SK-N-SH (cell line): ENCODE results near the gene NDUFAF8. TPM values are rescaled to one million over a fixed set of nuclear protein-coding genes. Genes with fewer than 3 reads are reported as not detected.
A peak's percentile ranks its signal among the peaks of the same experiment; 100 is the strongest.

Experiments used
- CTCF ChIA-PET: fragments of 300-600, 350-600 bp; formaldehyde crosslinking; extraction: SDS; loops from one replicate; lab custom pipeline; 2021; lab: Yijun Ruan, JAX
- POLR2A ChIA-PET: fragments of 350-600 bp; sonication (Branson Sonifier 250); formaldehyde crosslinking; extraction: SDS; loops from one replicate; lab custom pipeline; 2020; ENCODE audit warnings: antibody characterized with exemption, inconsistent platforms; lab: Yijun Ruan, JAX
- DNase-seq: peaks from one replicate; pipeline ENCODE4 v3.0.0; 2012
- H2AFZ ChIP-seq: fragments of 200-600 bp; sonication (generic); 2 replicates; pipeline ENCODE4 v1.8.1; 2016; ENCODE audit warnings: antibody characterized with exemption, mild to moderate bottlenecking, low read depth
- H3F3A ChIP-seq: fragments of 200-600 bp; sonication (generic); replicated peaks from 2 replicates; pipeline ENCODE3; 2016; ENCODE audit warnings: antibody characterized with exemption, mild to moderate bottlenecking; ENCODE audit not compliant: insufficient read depth
- H3K27ac ChIP-seq, 2 experiments: fragments of 200-500 bp in 1 of 2; fragments of 200-600 bp in 1 of 2; sonication (Bioruptor generic) in 1 of 2; sonication (generic), shearing (Covaris generic) in 1 of 2; 2 replicates each; pipeline versions ENCODE4 v1.5.1 to v1.6.1; 2014 to 2016; ENCODE audit warnings: low read depth in 2 of 2, inconsistent platforms in 1 of 2, low read length in 1 of 2, mild to moderate bottlenecking in 1 of 2, mixed read lengths in 1 of 2
- H3K27me3 ChIP-seq: fragments of 200-600 bp; sonication (generic), shearing (Covaris generic); 2 replicates; pipeline ENCODE4 v1.6.1; 2016; ENCODE audit warnings: mixed run types; ENCODE audit not compliant: insufficient read depth
- H3K36me3 ChIP-seq, 2 experiments: fragments of 200-500 bp in 1 of 2; fragments of 200-600 bp in 1 of 2; sonication (Bioruptor generic) in 1 of 2; sonication (generic) in 1 of 2; replicated peaks in 1 of 2; 2 replicates each; pipeline versions ENCODE3 to v1.5.1; 2014 to 2016; ENCODE audit warnings: low read length in 1 of 2, mild to moderate bottlenecking in 1 of 2; ENCODE audit not compliant: insufficient read depth in 2 of 2, control insufficient read depth in 1 of 2
- H3K4me1 ChIP-seq, 2 experiments: fragments of 200-500 bp in 1 of 2; fragments of 200-600 bp in 1 of 2; sonication (Bioruptor generic) in 1 of 2; sonication (generic), shearing (Covaris generic) in 1 of 2; 2 replicates each; pipeline versions ENCODE4 v1.5.1 to v1.6.1; 2014 to 2016; ENCODE audit warnings: low read depth in 1 of 2, low read length in 1 of 2, mixed run types in 1 of 2; ENCODE audit not compliant: insufficient read depth in 2 of 2, control insufficient read depth in 1 of 2
- H3K4me2 ChIP-seq: fragments of 200-600 bp; sonication (generic), shearing (Covaris generic); 2 replicates; pipeline ENCODE4 v1.6.1; 2017; ENCODE audit warnings: mixed run types
- H3K4me3 ChIP-seq, 2 experiments: fragments of 200-500 bp in 1 of 2; fragments of 200-600 bp in 1 of 2; sonication (Bioruptor generic) in 1 of 2; sonication (generic), shearing (Covaris generic) in 1 of 2; 2 replicates each; pipeline versions ENCODE4 v1.5.1 to v1.8.1; 2014 to 2016; ENCODE audit warnings: low read depth in 2 of 2, inconsistent platforms in 1 of 2, low read length in 1 of 2, mild to moderate bottlenecking in 1 of 2, mixed read lengths in 1 of 2, moderate library complexity in 1 of 2
- H3K79me2 ChIP-seq: fragments of 200-600 bp; sonication (generic); 2 replicates; pipeline ENCODE4 v1.8.1; 2017; ENCODE audit warnings: mild to moderate bottlenecking; ENCODE audit not compliant: insufficient read depth
- H3K9ac ChIP-seq: fragments of 200-600 bp; sonication (generic); 2 replicates; pipeline ENCODE4 v1.6.1; 2017; ENCODE audit warnings: mixed run types
- H3K9me2 ChIP-seq: fragments of 200-600 bp; sonication (generic); 2 replicates; pipeline ENCODE4 v1.6.1; 2017; ENCODE audit warnings: mixed run types
- H3K9me3 ChIP-seq: fragments of 200-600 bp; sonication (generic); 2 replicates; pipeline ENCODE4 v1.6.1; 2017; ENCODE audit warnings: mixed run types, mild to moderate bottlenecking, moderate library complexity
- H4K20me1 ChIP-seq: fragments of 200-600 bp; sonication (generic); 2 replicates; pipeline ENCODE4 v1.6.1; 2017; ENCODE audit warnings: mild to moderate bottlenecking, mixed run types; ENCODE audit not compliant: insufficient read depth
- FOXM1 ChIP-seq: IDR thresholded peaks from 2 replicates; pipeline ENCODE4 v1.4.0; 2012; ENCODE audit warnings: low read depth, mild to moderate bottlenecking
- GATA2 ChIP-seq: sonication (generic); formaldehyde crosslinking; IDR thresholded peaks from 2 replicates; pipeline ENCODE4 v1.5.0; 2020; ENCODE audit warnings: mild to moderate bottlenecking, missing genetic modification reagents
- MXI1 ChIP-seq: IDR thresholded peaks from 2 replicates; pipeline ENCODE4 v1.6.1; 2012; ENCODE audit warnings: mild to moderate bottlenecking, low read depth, low read length, improper control_type of control experiment
- RAD21 ChIP-seq: IDR thresholded peaks from 2 replicates; pipeline ENCODE4 v1.6.1; 2012; ENCODE audit warnings: mild to moderate bottlenecking, low read length
- SIN3A ChIP-seq: IDR thresholded peaks from 2 replicates; pipeline ENCODE4 v1.6.1; 2012; ENCODE audit warnings: low read depth, mild to moderate bottlenecking, low read length, moderate library complexity, borderline replicate concordance
- SMC3 ChIP-seq: IDR thresholded peaks from 2 replicates; pipeline ENCODE4 v1.6.1; 2012; ENCODE audit warnings: low read depth, low read length, improper control_type of control experiment
- TEAD4 ChIP-seq: IDR thresholded peaks from 2 replicates; pipeline ENCODE4 v1.4.0; 2012; ENCODE audit warnings: mild to moderate bottlenecking, borderline replicate concordance; ENCODE audit not compliant: insufficient read depth
- WGBS: methylation state at CpG from one replicate; pipeline ENCODE4 v1.1.6; 2017; ENCODE audit warnings: low lambda C conversion rate; 5-methylcytosine and 5-hydroxymethylcytosine counted together
- polyA plus RNA-seq, 3 experiments: library from polyadenylated mRNA; depleted of rRNA; stranded (reverse); fragments of >200 nt; gene quantifications; 2 replicates each; pipeline ENCODE4 v1.2.3, GENCODE V29; 2012
- TF ChIP-seq, protein P1 (sequence below): fragments of 200-600 bp; sonication (generic); IDR thresholded peaks from 2 replicates; pipeline ENCODE4 v1.6.1; 2017; ENCODE audit warnings: antibody characterized with exemption, mild to moderate bottlenecking, moderate library complexity
- TF ChIP-seq, protein P2 (sequence below): IDR thresholded peaks from 2 replicates; pipeline ENCODE4 v1.6.1; 2012; ENCODE audit warnings: mild to moderate bottlenecking, low read depth, low read length, moderate library complexity
- TF ChIP-seq, protein P3 (sequence below): fragments of 150-350 bp; IDR thresholded peaks from 2 replicates; pipeline ENCODE4 v1.6.1; 2016; ENCODE audit warnings: mild to moderate bottlenecking, low read depth, low read length

Gene NDUFAF8
- polyA plus RNA-seq, 1 of the 3 experiments (the other 2 are of a cell fraction): 229 TPM

DNA sequence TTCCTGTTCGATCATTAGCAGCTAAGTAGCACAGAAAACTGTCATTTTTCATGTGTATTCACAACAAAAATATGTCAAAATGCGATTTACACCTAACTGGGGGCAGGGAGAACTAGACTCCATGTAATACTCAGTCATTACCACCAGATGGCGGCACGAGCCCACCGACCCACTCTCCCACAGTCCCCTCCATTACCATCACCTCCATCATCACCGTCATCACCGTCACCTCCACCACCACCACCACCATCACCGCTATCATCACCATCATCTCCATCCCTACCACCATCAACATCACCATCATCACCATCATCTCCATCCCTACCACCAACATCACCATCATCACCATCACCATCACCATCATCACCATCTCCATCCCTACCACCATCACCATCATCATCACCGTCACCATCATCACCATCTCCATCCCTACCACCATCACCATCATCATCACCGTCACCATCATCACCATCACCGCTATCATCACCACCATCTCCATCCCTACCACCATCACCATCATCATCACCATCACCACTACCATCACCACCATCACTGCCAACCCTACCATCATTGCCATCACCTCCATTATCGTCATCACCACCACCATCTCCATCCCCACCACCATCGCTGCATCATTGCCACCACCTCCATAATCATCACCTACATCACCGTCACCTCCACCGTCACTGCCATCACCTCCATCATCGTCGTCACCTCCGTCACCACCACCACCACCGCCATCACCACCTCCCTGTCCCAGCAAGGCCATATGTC is 14.4 kb downstream of the NDUFAF8 start (continued):
- TF ChIP-seq, protein P1, sequence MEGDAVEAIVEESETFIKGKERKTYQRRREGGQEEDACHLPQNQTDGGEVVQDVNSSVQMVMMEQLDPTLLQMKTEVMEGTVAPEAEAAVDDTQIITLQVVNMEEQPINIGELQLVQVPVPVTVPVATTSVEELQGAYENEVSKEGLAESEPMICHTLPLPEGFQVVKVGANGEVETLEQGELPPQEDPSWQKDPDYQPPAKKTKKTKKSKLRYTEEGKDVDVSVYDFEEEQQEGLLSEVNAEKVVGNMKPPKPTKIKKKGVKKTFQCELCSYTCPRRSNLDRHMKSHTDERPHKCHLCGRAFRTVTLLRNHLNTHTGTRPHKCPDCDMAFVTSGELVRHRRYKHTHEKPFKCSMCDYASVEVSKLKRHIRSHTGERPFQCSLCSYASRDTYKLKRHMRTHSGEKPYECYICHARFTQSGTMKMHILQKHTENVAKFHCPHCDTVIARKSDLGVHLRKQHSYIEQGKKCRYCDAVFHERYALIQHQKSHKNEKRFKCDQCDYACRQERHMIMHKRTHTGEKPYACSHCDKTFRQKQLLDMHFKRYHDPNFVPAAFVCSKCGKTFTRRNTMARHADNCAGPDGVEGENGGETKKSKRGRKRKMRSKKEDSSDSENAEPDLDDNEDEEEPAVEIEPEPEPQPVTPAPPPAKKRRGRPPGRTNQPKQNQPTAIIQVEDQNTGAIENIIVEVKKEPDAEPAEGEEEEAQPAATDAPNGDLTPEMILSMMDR: peak; percentile 92
- TF ChIP-seq, protein P2, sequence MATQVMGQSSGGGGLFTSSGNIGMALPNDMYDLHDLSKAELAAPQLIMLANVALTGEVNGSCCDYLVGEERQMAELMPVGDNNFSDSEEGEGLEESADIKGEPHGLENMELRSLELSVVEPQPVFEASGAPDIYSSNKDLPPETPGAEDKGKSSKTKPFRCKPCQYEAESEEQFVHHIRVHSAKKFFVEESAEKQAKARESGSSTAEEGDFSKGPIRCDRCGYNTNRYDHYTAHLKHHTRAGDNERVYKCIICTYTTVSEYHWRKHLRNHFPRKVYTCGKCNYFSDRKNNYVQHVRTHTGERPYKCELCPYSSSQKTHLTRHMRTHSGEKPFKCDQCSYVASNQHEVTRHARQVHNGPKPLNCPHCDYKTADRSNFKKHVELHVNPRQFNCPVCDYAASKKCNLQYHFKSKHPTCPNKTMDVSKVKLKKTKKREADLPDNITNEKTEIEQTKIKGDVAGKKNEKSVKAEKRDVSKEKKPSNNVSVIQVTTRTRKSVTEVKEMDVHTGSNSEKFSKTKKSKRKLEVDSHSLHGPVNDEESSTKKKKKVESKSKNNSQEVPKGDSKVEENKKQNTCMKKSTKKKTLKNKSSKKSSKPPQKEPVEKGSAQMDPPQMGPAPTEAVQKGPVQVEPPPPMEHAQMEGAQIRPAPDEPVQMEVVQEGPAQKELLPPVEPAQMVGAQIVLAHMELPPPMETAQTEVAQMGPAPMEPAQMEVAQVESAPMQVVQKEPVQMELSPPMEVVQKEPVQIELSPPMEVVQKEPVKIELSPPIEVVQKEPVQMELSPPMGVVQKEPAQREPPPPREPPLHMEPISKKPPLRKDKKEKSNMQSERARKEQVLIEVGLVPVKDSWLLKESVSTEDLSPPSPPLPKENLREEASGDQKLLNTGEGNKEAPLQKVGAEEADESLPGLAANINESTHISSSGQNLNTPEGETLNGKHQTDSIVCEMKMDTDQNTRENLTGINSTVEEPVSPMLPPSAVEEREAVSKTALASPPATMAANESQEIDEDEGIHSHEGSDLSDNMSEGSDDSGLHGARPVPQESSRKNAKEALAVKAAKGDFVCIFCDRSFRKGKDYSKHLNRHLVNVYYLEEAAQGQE: no peak
- TF ChIP-seq MXI1 (no peak), TEAD4 (no peak), GATA2 (no peak), SMC3 (peak; percentile 94)

DNA sequence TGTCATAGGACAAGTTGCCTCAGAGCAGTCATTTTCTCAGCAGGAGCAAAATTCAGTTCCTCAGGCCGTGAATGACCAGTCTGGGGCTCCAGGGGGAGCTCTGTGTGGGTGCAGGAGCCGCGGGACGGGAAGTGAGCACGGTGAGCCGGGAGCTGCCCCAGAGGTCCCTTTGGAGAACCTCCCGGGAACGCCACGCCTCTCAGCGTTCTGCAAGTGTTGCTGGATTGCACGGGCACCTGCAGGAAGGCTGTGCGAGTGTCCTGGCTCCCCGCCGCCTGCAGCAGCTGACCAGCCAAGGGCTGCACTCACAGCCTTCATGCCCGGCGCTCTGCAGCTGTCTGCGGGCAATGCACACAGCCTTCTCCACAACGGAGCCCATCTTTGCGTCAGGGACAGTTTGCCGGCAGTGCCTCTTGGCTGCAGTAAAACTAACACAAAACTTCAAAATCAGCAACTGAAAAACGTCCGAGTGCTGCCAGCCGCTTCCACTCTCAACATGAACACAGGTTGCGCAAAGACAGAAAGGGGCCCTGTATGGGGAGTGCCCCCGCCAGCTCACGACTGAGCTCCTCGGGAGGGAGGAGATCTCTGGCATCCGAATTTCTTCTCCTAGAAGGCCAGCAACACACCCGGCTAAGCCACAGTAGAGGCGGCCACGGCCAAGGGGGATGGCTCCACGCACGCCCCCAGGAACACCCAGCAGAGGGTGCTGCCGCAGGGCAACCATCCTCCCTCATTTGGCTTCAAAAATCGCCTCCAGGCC is 16.0 kb downstream of the NDUFAF8 start:
- Histone ChIP-seq H4K20me1 (peaks cover 16% of the 10 kb centered on the region), H3K9ac (no peak overlapping the region), H2AFZ (no peak overlapping the region), H3K36me3 (peaks cover 33 to 55% of the 10 kb centered on the region in 2 experiments), H3F3A (no peaks in the 10 kb centered on the region), H3K9me3 (no peaks in the 10 kb centered on the region), H3K9me2 (no peaks in the 10 kb centered on the region), H3K27me3 (no peaks in the 10 kb centered on the region), H3K27ac (no peak overlapping the region), H3K79me2 (peaks cover 13% of the 10 kb centered on the region; the same call in 1 of the 2 replicates), H3K4me1 (peaks cover 0 to 42% of the 10 kb centered on the region in 2 experiments; a peak in 1 of 4 replicates), H3K4me2 (no peak overlapping the region), H3K4me3 (no peak overlapping the region)
- POLR2A ChIA-PET: no interaction called here
- 83% methylated on average over 33 of the region's 35 CpGs for WGBS
- DNase-seq: no peak
- peak; percentile 26; the same call in 1 of the 2 replicates for TF ChIP-seq RAD21
- TF ChIP-seq SIN3A: no peak
- TF ChIP-seq, protein P3, sequence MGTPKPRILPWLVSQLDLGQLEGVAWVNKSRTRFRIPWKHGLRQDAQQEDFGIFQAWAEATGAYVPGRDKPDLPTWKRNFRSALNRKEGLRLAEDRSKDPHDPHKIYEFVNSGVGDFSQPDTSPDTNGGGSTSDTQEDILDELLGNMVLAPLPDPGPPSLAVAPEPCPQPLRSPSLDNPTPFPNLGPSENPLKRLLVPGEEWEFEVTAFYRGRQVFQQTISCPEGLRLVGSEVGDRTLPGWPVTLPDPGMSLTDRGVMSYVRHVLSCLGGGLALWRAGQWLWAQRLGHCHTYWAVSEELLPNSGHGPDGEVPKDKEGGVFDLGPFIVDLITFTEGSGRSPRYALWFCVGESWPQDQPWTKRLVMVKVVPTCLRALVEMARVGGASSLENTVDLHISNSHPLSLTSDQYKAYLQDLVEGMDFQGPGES: no peak
- TF ChIP-seq, protein P1: peak; percentile 36
- no peak for TF ChIP-seq FOXM1
- CTCF ChIA-PET: interaction anchor here (0.7 to 11.3 kb wide), 13 partner anchors 10 to 346 kb away, joined by 3 to 140 read pairs (median 7); partner anchors contain the start of genes NDUFAF8, SLC38A10 and TEPSIN
